Measurements from ENCODE around the gene ANXA1. TPM values are rescaled to one million over a fixed set of nuclear protein-coding genes. Genes with fewer than 3 reads are reported as not detected.

The ANXA1 gene
- total RNA-seq, 1 experiment from 2014 or later: 34.4 TPM

GRCh38 chr9:73153793-73154227 is 2.1 kb downstream of the ANXA1 start:
- Histone ChIP-seq H3K4me1 (peaks cover 44% of the 10 kb centered on the region), H3K27ac (no peak overlapping the region), H3K9me3 (replicated peaks) (no peaks in the 10 kb centered on the region), H3K4me3 (no peak overlapping the region), H3K36me3 (no peaks in the 10 kb centered on the region; the same call in 1 of the 2 replicates), H3K27me3 (no peaks in the 10 kb centered on the region)
- DNase-seq: no peak

- no peaks in the 10 kb centered on the region for H3K9me3 ChIP-seq (replicated peaks)
- peaks cover 40% of the 10 kb centered on the region for H3K4me1 ChIP-seq
- no peaks in the 10 kb centered on the region for H3K27me3 ChIP-seq
- no peak overlapping the region for H3K4me3 ChIP-seq
- peaks cover 1% of the 10 kb centered on the region for H3K36me3 ChIP-seq
- no peak for DNase-seq
- H3K27ac ChIP-seq: no peak overlapping the region
These were observed 2.6 kb downstream of the ANXA1 start for GRCh38 chr9:73154271-73154670.

- no peaks in the 10 kb centered on the region for H3K9me3 ChIP-seq (replicated peaks)
- H3K4me1 ChIP-seq: peaks cover 35% of the 10 kb centered on the region
- H3K4me3 ChIP-seq: no peak overlapping the region
- H3K27me3 ChIP-seq: no peaks in the 10 kb centered on the region
- no peak overlapping the region for H3K27ac ChIP-seq
- no peak for DNase-seq
- H3K36me3 ChIP-seq: peaks cover 6% of the 10 kb centered on the region
These were observed 3.1 kb downstream of the ANXA1 start for GRCh38 chr9:73154722-73155121.

DNA sequence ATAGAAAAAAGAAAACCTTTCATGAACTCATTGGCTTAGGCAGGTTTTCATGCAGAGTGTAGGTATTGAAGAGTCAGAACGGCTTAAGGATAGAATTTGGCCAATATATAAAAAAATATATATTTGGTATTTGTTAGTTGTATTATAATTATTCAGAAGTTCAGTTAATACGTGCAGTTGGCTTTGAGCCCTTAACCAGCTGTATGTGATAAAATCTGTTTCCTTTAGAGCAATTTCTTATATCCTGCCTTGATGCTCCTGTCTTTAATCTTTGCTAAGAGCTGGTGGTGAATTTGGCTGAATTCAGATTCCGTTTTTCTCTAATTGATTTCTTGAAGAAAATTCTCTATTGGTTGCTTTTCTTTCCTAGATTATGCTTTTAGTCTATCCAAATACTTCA is 3.7 kb downstream of the ANXA1 start:
- no peak for DNase-seq
- no peak overlapping the region for H3K27ac ChIP-seq
- H3K9me3 ChIP-seq (replicated peaks): no peaks in the 10 kb centered on the region
- H3K36me3 ChIP-seq: peaks cover 6% of the 10 kb centered on the region
- no peak overlapping the region for H3K4me3 ChIP-seq
- H3K27me3 ChIP-seq: no peaks in the 10 kb centered on the region
- H3K4me1 ChIP-seq: peaks cover 29% of the 10 kb centered on the region

GRCh38 chr9:73155968-73156864 is 4.6 kb downstream of the ANXA1 start:
- peaks cover 25% of the 10 kb centered on the region for H3K4me1 ChIP-seq
- H3K4me3 ChIP-seq: no peak overlapping the region
- peaks cover 12% of the 10 kb centered on the region for H3K36me3 ChIP-seq
- DNase-seq: no peak
- H3K27me3 ChIP-seq: no peaks in the 10 kb centered on the region
- H3K27ac ChIP-seq: no peak overlapping the region
- H3K9me3 ChIP-seq (replicated peaks): no peaks in the 10 kb centered on the region

- H3K4me1 ChIP-seq: peaks cover 19% of the 10 kb centered on the region
- peaks cover 15% of the 10 kb centered on the region for H3K36me3 ChIP-seq
- H3K27ac ChIP-seq: no peak overlapping the region
These were observed 5.2 kb downstream of the ANXA1 start for GRCh38 chr9:73156865-73157187.

DNA sequence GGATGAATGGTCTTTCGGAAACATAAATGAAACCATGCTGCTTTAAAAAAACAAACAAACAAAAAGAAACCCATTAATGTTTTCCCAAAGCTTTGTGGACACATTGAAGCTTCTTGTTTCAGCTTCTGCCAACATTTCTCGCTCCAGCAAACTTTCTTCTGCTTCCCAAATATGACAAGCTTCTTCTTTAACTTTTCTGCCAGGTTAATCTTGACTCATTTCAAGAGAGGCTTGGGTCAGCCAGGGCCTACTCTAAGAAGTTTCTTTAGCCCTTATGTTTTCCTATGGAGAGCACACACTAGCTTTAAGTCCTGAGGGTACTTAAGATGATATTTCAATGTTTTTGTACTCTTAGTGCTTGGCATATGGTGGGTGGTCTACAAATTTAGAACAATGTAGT is 6.1 kb downstream of the ANXA1 start:
- DNase-seq: no peak
- Histone ChIP-seq H3K36me3 (peaks cover 15% of the 10 kb centered on the region), H3K9me3 (replicated peaks) (no peaks in the 10 kb centered on the region), H3K27me3 (no peaks in the 10 kb centered on the region), H3K27ac (no peak overlapping the region), H3K4me3 (no peak overlapping the region), H3K4me1 (peaks cover 10% of the 10 kb centered on the region)

More at GRCh38 chr9:73156865-73157187, 5.2 kb downstream of the ANXA1 start:
- H3K9me3 ChIP-seq (replicated peaks): no peaks in the 10 kb centered on the region
- DNase-seq: no peak
- H3K4me3 ChIP-seq: no peak overlapping the region
- no peaks in the 10 kb centered on the region for H3K27me3 ChIP-seq

DNA sequence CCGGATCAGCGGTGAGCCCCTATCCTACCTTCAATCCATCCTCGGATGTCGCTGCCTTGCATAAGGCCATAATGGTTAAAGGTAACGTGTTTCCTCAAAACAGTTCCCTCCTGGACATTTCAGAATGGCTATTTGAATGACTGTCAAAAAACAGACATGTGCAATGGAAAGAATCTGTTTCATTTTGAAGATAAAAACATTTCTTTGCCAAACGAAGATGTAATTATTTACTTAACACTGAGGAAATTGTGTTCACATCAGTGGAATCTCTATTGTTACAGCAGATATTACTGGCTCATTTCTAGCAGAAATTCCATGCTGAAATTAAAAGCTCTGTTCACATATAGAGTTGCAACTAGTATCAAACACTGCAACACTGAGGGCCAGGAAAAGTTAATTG is 7.1 kb downstream of the ANXA1 start:
- Histone ChIP-seq H3K4me1 (0 out of 2 replicates have a peak, but pooled peaks cover 5% of the 10 kb centered on the region), H3K4me3 (no peak overlapping the region), H3K9me3 (replicated peaks) (no peaks in the 10 kb centered on the region), H3K27ac (no peak overlapping the region), H3K36me3 (peaks cover 19% of the 10 kb centered on the region), H3K27me3 (no peaks in the 10 kb centered on the region)
- DNase-seq: no peak

DNA sequence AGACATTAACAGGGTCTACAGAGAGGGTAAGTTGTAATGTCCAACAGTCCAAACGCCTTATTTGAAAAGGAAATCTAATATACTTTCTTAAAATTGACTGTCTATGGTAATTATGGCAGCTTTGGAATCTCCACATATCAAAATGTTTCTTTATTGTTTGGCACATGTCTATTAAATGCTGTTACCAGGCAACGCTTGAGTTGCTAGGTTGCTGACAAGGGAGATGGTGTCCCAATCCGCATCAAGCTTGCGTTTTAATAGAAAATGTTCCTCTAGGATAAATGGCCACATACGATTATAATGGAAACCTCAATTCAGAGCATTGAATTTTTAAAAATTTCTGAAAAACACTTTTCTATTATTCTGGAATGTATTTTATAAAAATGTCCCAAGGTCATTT is 9.2 kb downstream of the ANXA1 start:
- Histone ChIP-seq H3K27ac (no peak overlapping the region), H3K27me3 (no peaks in the 10 kb centered on the region), H3K4me1 (no peaks in the 10 kb centered on the region), H3K9me3 (replicated peaks) (no peaks in the 10 kb centered on the region), H3K4me3 (no peak overlapping the region), H3K36me3 (peaks cover 33% of the 10 kb centered on the region)
- no peak for DNase-seq

DNA sequence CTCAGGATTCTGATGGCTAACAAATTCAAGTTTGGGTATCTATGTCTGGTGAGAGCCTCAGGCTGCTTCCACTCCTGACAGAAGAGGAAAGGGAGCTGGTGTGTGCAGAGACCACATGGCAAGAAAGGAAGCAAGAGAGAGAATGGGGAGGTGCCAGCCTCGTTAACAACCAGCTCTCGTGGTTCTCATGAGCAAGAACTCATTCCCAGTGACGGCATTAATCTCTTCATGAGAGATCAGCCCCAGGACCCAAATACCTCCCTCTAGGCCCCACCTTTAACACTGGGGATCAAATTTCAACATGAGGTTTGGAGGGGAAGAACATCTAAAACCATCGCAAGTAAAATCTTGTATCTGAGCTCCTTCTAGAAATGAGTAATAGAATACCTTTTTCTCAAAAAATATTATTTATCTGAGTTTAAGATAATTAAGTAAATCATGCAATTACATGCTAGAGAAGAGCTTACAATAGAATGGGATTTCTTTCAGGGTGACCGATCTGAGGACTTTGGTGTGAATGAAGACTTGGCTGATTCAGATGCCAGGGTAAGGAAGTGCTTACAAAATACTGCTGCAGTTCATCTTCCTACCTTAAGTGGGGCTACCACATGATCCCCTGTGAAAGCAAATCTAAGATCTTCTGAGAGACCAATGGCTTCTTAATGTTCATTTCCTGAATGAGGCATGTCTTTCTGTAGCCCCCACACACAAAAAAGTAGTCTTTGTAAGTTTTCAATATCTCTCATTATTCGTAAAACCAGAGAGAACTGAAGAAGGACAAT is 11.5 kb downstream of the ANXA1 start:
- no peak for DNase-seq
- no peaks in the 10 kb centered on the region for H3K4me1 ChIP-seq
- H3K36me3 ChIP-seq: peaks cover 33% of the 10 kb centered on the region
- no peaks in the 10 kb centered on the region for H3K27me3 ChIP-seq
- H3K4me3 ChIP-seq: no peak overlapping the region
- H3K27ac ChIP-seq: no peak overlapping the region
- no peaks in the 10 kb centered on the region for H3K9me3 ChIP-seq (replicated peaks)

DNA sequence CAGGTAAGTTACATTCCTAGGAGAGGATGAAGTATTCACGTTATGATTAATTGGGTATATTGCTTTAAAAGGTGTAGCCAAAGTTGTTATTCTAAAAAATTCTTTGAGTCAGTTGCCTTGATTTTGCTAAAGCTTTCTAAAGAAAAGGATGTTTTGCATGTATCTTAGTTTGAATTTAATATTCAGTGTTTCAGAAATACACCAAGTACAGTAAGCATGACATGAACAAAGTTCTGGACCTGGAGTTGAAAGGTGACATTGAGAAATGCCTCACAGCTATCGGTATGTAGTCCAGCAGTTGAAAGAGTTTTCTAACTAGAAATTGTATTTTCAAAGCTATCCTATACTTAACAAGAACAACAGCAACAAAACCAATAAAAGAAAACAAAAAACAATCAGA is 14.2 kb downstream of the ANXA1 start:
- Histone ChIP-seq H3K4me3 (no peak overlapping the region), H3K27me3 (no peaks in the 10 kb centered on the region), H3K4me1 (no peaks in the 10 kb centered on the region), H3K27ac (no peak overlapping the region), H3K9me3 (replicated peaks) (no peaks in the 10 kb centered on the region), H3K36me3 (peaks cover 31% of the 10 kb centered on the region)
- no peak for DNase-seq

DNA sequence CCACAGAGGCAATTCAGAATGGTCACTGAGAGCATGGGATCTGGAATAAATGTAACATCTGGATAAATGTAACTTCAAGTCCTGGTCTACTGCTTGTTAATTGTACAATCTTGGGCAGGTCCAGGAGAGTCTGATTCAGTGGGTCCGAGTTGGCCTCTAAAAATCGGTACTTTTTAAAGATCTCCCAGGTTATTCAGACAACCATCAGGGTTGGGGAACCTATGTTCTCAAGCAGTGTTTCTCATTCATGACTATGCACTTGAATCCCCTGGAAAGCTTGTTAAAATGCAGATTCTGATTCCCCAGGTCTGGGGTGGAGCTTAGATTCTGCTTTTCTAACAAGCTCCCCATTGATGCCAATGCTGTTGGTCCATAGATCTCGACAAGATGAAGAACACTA is 14.8 kb downstream of the ANXA1 start:
- no peak overlapping the region for H3K27ac ChIP-seq
- peaks cover 31% of the 10 kb centered on the region for H3K36me3 ChIP-seq

GRCh38 chr9:73167614-73168013 is 15.9 kb downstream of the ANXA1 start:
- no peak overlapping the region for H3K27ac ChIP-seq
- H3K36me3 ChIP-seq: peaks cover 29% of the 10 kb centered on the region
- no peak for DNase-seq
- H3K4me1 ChIP-seq: no peaks in the 10 kb centered on the region
- no peaks in the 10 kb centered on the region for H3K27me3 ChIP-seq
- H3K9me3 ChIP-seq (replicated peaks): no peaks in the 10 kb centered on the region
- H3K4me3 ChIP-seq: no peak overlapping the region

More for the DNA sequence above, 14.8 kb downstream of the ANXA1 start:
- no peak for DNase-seq
- Histone ChIP-seq H3K9me3 (replicated peaks) (no peaks in the 10 kb centered on the region), H3K27me3 (no peaks in the 10 kb centered on the region), H3K4me1 (no peaks in the 10 kb centered on the region), H3K4me3 (no peak overlapping the region)

- Histone ChIP-seq H3K4me3 (no peak overlapping the region), H3K4me1 (no peaks in the 10 kb centered on the region), H3K36me3 (peaks cover 29% of the 10 kb centered on the region), H3K27ac (no peak overlapping the region), H3K9me3 (replicated peaks) (no peaks in the 10 kb centered on the region), H3K27me3 (no peaks in the 10 kb centered on the region)
- DNase-seq: no peak
These were observed 16.8 kb downstream of the ANXA1 start for GRCh38 chr9:73168298-73168934.

Data from SJCRH30 (cell line).